Daoy (cell line): ENCODE results near the gene SLC4A1. TPM values are rescaled to one million over a fixed set of nuclear protein-coding genes. Genes with fewer than 3 reads are reported as not detected.
"Not testable (repeated sequence)": the region's sequence is repeated elsewhere in the genome, so short reads cannot be mapped to it uniquely, and the experiment has no call there.

ENCODE experiments used
- DNase-seq: peaks from one replicate; pipeline ENCODE4 v3.0.0-alpha.2; 2015; ENCODE audit warnings: low read depth
- total RNA-seq: library from RNA; depleted of rRNA; stranded (reverse); fragments of >200 nt; shearing (Covaris generic); gene quantifications from 2 replicates; pipeline ENCODE4 v1.2.3, GENCODE V29; 2014

SLC4A1 gene
- total RNA-seq, 1 experiment from 2014 or later, result not detected

- no peak for DNase-seq
Observed at GRCh38 chr17:44256671-44257070, 11.3 kb downstream of the SLC4A1 start.

GRCh38 chr17:44255915-44256314 lies 12.0 kb downstream of the SLC4A1 start:
- no peak for DNase-seq

DNA sequence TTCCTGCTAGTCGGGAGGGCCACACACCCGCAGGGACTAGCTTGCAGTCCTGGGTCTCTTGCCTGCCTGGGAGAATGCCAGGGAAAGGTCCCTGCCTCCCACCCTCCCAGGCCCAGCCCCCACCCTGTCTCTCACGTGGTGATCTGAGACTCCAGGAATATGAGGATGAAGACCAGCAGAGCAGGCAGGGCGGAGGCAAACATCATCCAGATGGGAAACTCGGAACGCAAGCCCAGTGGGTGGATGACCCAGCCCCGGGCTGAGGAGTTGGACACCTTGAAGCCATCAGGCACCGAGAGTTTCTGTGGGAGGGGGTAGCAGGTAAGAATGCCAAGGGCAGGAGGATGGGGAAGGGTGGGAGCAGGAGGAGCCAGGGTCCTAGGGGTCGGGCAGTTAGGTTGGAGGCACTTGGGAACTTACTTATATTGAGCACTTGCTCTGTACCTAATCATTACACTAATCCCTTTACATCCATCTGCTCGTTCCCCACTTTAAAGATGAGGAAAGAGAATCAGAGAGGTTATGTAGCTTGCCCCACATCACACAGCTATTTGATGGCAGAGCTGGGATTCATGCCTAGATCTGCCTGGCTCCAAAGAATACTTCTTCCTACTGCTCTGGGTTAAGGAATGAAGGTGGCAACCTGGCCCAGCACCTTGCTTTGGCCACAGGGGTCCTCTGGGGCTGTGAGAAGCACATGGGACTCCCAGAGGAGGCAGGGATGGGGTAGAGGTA lies 13.4 kb downstream of the SLC4A1 start:
- no peak for DNase-seq

DNA sequence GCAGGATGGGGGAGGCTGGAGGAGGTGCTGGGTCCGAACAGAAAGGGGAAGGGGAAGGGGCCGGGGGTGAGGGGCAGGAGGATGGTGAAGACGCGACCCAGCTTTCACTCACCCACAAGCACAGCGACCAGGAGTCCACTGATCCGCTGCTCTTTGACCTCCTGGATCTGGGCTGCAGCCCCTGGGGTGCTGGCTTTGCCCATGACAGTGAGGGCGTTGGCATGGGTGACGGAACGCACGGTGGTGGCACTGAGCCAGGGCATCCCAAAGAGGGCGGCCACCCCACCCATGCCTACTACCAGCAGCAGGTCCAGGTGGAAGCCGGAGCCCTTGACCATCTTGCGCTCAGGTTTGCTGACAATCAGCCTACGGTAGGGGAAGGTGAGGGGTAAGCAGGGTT lies 14.9 kb downstream of the SLC4A1 start:
- no peak for DNase-seq

DNA sequence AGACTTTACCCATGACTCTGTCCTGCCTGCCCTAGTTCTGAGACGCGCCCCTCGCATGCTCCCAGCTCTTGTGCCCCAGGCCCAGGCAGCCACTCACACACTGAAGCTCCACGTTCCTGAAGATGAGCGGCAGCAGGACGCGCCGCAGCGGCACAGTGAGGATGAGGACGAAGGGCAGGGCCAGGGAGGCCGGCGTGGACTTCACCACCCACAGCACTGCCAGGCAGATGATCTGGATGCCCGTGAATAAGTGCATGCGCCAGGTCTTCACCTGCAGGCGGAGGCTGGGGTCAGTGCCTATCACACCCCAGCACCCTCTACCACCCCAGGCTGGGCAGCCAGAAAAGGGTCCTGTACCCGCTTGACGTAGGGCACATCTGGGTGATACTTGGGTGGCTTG lies 16.9 kb downstream of the SLC4A1 start:
- no peak for DNase-seq

- no peak for DNase-seq
Observed at GRCh38 chr17:44249501-44250246, 18.3 kb downstream of the SLC4A1 start.

- no peak for DNase-seq
Observed at GRCh38 chr17:44247876-44248736, 19.8 kb downstream of the SLC4A1 start.

DNA sequence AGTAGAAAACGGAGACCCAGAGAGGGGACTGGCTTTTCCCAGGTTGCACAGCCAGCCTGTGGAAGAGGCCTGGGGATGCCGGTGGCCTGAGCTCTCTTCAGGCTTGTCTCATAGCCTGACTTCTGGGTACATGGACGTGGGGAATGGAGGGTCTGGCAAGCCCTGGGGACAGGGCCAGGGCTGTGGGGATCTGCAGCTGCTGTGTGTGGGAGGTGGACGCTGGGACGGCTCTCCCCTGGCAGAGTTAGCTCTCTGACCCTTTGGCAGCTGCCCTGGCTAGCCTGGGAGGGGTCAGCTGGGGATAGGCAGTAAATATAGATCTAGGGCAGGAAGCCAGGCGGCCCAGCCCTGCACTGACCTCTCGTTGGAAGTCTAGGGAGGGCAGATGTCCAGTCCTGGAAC lies 20.5 kb downstream of the SLC4A1 start:
- no peak for DNase-seq

- DNase-seq, result no peak
Observed at GRCh38 chr17:44241106-44241624, 26.8 kb downstream of the SLC4A1 start.

- DNase-seq, result not testable (repeated sequence)
Observed at GRCh38 chr17:44237886-44238285, 30.0 kb downstream of the SLC4A1 start.

DNA sequence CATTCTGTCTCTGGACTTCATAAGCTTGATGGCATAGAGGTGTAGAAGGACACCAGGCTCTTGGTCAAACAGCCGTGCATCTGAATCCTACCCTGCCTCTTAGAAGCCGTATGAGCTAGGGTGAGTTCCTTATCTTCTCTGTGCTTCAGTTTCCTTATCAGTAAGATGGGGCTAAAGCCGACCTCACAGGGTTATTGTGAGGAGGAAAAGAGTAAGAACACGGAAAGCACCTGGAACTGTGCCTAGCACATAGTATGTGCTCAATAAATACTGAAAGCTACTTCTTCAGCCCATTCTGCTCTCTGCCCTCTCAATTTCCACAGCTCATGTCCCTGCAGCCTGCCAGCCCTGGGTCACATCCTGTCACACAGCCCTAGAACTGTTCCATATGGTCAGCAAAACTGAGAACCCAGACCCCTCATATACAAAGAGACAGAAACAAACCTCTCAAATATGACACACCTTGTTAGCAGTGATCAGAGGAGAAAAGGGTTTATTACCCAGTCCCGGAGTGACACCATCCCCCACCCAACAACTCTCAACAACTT lies 31.4 kb downstream of the SLC4A1 start:
- no peak for DNase-seq

GRCh38 chr17:44235583-44235936 lies 32.4 kb downstream of the SLC4A1 start:
- DNase-seq, result peak; percentile 78

DNA sequence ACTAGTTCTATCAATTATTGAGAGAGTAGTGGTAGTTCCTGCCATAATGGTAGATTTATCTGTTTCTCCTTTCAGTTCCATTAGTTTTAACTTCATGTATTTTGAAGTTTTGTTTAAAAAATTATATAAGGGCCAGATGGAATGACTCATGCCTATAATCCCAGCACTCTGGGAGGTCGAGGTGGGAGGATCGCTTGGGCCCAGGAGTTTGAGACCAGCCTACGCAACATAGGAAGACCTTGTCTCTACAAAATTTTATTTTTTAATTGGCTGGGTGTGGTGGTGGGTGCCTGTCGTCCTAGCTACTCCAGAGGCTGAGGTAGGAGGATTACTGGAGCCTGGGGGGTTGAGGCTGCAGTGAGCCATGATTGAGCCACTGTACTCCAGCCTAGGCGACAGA lies 34.4 kb downstream of the SLC4A1 start:
- no peak for DNase-seq

DNA sequence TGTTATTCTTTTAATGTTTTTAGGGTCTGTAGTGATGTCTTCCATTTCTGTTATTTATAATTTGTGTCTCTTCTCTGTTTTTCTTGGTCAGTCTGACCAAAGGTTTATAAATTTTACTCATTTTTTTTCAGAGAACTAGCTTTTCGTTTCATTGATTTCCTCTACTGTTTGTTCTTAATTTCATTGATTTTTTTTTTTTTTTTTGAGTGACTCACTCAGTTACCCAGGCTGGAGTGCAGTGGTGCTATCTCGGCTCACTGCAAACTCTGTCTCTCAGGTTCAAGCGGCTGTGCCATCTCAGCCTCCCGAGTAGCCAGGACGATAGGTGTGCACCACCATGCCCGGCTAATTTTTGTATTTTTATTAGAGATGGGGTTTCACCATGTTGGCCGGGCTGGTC lies 35.9 kb downstream of the SLC4A1 start:
- no peak for DNase-seq

- DNase-seq, result no peak
Observed at GRCh38 chr17:44230140-44230539, 37.8 kb downstream of the SLC4A1 start.

- no peak for DNase-seq
Observed at GRCh38 chr17:44229090-44229489, 38.8 kb downstream of the SLC4A1 start.

DNA sequence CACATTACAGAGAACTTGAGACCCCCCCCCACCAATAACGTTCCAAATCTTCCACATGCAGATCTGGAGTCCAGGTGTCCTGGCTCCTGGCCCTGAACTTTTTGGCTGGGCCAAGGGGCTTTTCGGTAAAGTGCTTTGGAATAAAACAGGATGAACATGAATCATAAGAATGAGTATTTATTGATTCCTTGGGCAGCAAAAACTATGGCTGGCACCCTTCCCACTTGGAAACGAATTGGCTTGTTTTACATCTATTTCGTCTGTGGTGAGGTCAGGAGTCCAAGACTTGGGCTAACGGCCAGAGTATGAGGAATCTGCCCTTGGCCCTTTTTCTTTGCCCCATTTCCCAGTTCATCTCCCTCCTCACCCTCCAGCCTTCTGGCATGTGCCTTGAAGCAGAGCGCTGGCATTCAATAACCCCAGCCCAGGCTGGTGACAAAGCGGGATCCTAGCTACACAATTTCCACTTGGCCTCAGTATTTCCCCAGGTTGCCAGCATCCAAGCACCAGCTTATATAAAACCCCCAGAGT lies 44.3 kb downstream of the SLC4A1 start:
- peak; percentile 27 for DNase-seq

DNA sequence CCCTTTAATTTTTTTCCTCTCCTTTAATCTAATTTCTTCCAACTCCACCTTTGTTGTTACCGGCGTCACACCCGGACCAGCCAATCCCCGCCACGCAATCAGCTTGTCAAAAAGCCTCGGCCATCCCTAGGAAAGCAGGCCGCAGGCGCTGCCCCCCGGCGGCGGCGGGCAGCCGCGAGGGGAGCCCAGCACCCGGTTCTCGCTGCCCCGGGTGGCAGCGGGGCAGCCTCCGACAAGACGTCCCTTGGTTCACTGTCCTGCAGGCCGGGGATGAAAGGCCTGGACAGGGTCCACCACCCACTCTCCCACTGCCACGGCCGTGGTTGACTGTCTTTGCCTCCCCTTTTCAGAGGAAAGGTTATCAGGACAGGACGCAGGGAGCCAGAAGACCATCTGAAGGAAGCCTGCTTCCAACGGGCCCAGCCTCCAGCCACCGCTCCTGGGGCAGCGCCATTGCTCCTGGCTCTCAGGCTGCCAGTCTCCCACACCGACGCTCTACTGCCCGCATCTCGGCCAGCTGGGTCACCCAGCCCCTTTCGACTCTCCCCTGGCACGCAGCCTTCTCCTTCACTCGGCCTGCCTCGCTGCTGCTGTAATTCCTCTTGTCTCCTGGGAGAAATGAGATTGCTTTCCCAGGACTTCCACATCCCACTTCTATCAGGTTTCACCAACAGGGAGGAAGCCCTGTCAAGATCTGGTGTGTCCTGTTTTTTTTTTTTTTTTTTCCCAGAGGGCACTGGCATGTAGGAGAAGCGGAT lies 45.6 kb downstream of the SLC4A1 start:
- DNase-seq, result peak; percentile 74

GRCh38 chr17:44221862-44222111 lies 46.1 kb downstream of the SLC4A1 start:
- DNase-seq, result no peak

DNA sequence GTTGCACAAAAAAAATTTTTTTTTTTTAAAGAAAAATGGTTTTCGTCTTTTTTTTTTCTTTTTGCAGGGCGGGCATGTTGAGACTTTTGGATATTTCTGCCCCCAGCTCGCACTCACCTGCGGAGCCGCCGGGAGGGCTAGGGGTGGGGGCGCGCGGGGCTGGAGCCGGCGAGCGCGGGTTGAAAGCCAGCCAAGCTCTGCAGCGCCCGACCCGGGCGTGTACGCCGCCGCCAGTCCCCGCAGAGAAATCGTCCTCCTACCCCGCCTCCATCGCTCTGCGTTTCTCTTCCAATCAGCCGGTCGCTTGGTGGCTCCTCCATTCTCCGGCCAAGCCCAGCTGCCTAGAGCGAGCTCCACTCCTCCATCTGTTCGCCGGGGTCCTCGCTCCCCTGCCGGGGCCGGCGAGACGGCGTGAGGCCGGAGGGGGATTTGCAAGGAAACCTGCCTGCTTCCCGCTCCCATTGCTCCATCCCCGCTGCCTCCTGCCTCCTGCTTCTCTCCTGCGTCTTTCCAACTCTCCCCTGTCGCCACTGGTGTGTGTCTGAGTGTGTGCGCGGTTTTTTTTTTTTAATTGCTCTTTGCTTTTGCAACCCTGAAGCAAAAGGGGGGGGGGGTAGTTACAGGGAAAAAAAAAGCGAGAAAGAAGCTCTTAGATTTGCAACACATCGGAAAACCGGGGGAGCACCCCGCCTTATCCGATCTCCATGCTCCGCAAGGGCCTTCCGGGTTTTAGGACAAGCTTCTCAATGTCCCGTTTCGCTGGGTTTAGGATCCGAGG lies 46.7 kb downstream of the SLC4A1 start:
- DNase-seq, result peak; percentile 79
